Stimulated activated naive CD4-positive, alpha-beta T cell treated with Interleukin-2 at 50 U/mL for 16 hours (primary cell): ENCODE data around the gene PKD1.
"Not testable (repeated sequence)": the region's sequence is repeated elsewhere in the genome, so short reads cannot be mapped to it uniquely, and the experiment has no call there.

Experiments used
- DNase-seq: peaks from one replicate; lab custom pipeline; 2025; lab: John Stamatoyannopoulos, UW

PKD1 gene

DNA sequence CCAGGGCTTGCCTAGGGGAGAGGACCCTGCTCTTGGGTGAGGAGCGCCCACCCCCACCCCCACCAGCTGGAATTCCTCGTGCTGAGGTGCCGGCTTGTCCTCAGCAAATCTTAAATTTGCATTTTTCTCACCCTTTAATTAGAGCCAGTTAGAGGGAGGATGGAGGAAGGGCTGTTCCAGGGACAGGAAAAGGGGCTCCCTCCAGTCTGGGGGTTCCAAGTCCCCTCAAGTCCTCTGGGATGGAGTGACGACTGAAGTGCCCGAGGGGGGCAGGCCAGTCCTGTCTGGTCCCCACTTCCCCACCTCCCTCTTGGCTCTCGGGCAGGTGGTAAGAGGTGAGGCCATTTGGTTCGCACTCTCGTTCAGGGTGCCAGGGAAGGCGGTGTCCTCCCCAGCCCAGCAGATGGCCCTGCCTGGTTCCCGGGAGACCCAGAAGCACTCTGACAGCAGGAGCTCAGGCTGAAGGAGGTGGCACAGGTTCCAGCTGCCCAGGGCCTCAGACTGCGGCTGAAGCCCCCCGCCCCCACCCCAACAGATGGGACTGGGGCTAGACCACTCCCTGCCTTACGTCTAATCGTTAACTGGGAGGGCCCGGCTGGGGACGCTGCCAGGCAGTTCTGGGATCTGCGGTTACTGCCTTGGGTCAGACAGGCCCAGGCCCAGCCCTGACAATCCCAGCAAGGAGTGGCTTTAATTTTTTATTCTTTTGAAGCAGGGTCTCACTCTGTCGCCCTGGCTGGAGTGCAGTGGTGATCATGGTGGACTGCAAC, 14.9 kb upstream of the PKD1 start:
- no peak for DNase-seq

DNA sequence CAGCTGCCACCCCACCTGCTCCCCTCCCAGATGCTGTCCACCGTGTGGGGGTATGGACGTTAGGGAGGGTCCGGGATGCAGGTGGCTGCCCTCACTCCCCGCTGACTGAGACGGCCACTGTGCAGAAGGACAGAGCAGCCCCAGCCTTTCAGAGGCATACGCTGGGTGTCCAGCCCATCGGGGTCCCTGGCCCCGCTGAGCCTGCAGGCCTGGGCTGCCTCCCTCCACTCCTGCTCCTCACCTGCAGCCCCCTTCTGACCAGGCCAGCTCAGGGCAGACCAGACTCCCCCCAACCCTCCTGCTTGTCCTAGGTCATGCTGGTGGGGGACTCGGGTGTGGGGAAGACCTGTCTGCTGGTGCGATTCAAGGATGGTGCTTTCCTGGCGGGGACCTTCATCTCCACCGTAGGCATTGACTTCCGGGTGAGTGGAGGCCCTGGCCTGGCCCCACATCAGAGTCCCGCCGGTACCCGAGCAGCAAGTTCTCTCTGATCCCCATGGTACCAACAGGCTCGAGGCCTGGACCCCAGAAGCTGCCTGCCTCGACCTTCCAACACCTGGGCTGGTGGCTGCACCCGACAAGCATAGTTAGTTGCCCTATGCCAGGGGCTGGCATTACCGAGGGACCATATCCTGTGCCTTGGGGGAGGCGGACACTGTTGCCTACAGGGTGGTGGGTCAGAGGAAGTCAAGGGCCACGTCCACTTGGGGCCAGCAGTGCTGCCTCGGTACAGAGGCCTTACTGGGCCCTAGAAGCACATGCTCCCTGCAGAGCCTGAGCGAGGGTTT, 14.1 kb upstream of the PKD1 start:
- no peak for DNase-seq

DNA sequence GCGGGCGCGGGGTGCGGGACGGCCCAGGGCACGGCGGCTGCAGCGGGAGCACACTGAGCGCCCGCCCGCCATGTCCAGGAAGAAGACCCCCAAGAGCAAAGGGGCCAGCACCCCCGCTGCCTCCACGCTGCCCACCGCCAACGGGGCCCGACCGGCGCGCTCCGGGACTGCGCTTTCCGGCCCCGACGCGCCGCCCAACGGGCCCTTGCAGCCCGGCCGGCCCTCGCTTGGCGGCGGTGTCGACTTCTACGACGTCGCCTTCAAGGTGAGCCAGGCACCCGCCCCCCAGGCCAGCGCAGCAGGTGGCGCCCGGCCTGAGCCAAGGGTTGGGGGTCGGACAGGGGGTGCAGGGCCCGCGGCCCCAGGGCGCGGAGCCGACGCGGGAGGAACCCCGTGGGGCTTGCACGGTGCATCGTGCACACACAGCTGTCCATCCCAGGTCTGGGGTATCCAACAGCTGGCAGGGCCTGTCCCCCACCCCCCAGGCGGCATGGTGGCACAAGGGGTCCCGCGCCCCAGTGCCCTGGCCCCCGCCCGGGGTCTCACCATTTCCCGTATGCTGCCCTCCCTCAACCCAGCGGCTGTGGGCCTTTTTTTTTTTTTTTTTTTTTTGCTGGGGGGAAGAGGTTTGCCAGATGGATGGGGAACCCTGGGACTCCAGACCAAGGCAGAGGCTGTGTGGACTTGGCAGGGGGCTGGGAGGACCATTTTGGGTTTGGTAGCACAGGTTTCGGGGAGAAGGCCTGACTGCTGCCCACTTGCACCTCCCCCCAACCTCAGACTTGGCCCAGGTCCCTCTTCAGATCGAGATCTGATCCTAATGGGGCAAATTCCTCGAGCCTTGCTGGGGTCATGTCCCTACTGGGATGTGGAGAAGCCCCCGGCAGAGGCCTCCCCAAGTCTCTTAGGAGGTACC, 13.3 kb upstream of the PKD1 start:
- no peak for DNase-seq

DNA sequence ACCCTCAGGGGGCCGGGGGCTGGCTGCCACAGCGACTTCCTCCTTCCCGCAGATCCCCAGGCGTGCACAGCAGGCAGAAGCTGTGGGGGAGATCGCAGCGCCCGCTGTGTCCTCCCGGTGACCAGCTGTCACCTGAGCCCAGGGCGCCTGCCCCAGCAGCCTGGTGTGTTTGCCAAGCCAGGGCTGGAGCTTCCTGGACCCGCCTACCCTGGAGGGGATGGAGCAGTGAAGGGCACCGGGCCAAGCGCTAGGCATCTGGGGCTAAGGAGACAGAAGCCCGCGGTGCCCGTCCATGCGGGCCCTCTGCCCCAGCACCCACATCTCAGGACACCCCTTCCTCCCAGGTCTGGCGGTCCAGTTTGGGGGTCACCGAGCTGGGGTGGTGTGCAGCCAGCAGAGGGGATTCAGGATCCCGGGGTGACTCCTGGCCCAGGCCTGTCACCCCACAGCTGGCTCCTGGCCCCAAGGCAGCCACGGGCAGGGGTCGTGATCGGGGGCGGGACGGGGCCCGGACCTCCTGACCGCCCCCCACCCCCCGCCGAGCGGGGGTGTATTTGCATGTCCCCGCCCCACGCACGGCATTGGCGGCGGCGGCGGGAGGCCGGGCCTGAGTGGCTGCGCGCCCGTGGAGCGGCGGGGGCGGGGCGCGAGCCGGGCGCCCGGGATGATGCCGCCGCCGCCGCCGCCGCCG, 12.4 kb upstream of the PKD1 start, which contains the start of gene RAB26:
RAB26 (plus strand) TSS at position 645 of the 691 bp plus-strand sequence. CDS start 159 bp downstream, outside the sequence.
- peak; percentile 48 for DNase-seq

DNA sequence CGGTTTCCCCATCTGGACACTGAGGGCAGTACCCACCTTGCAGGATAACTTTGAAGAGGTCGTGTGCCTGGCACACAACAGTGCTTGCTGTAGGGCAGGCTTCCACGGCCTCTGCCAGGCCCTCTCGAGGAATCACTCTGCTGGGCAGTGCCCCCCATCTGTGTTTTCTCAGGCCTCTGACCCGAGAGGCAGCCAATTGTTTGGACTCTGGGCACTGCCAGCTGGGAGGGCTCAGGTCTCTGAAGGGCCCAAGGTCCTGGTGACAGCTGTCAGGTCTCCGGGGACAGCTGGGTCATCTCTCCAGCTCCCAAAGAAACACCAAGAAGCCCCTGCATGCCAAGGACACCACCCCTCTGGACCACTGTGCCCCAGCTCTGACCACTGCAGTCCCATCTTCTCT, 11.7 kb upstream of the PKD1 start:
- no peak for DNase-seq

DNA sequence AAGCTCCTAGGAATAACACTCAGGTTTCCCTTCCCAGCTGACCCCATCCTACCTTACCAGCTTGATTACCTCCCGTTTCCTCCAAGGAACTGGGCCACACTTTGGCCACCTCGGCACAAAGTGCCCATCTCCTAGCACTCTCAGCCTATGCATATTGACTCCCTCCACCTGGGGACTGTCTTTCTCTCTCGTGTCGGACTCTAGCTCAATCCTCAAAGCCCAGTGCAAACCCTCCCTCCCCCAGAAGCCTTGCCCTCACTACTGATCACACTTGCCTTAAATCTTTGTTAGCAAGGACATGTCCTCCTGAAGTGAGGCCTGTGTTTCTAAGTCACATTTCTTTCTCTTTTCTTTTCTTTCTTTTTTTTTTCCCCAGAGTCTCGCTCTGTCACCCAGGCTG, 10.1 kb upstream of the PKD1 start:
- DNase-seq, result no peak

DNA sequence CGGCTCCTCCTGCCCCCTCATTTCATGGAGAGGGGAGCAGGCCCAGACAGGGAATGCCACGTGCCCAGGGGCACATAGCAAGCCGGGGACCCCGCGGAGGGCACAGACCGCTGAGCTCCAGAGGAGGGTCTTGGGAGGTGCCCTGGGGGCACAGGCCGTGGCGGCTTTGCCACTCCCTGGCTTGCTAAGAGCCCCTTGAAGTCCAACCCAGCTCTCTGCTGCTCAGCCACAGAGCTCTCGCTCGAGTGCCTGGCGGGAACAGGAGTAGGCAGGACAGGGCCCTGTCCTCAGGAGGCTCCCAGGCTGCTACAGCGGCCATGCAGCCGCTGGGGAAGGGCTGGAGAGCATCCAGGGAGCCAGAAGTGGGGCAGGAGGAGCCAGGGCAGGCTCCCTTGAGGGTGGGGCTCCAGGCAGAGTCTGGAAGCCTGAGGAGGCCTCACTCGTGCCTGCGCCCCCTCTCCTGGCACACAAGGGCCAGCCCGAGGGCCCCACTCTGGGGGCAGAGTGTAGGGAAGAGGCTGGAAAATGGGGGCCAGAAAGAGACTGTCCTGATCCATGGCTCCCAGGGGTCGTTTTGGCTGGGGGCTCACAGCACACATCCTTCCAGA, 8.3 kb upstream of the PKD1 start:
- DNase-seq, result no peak

DNA sequence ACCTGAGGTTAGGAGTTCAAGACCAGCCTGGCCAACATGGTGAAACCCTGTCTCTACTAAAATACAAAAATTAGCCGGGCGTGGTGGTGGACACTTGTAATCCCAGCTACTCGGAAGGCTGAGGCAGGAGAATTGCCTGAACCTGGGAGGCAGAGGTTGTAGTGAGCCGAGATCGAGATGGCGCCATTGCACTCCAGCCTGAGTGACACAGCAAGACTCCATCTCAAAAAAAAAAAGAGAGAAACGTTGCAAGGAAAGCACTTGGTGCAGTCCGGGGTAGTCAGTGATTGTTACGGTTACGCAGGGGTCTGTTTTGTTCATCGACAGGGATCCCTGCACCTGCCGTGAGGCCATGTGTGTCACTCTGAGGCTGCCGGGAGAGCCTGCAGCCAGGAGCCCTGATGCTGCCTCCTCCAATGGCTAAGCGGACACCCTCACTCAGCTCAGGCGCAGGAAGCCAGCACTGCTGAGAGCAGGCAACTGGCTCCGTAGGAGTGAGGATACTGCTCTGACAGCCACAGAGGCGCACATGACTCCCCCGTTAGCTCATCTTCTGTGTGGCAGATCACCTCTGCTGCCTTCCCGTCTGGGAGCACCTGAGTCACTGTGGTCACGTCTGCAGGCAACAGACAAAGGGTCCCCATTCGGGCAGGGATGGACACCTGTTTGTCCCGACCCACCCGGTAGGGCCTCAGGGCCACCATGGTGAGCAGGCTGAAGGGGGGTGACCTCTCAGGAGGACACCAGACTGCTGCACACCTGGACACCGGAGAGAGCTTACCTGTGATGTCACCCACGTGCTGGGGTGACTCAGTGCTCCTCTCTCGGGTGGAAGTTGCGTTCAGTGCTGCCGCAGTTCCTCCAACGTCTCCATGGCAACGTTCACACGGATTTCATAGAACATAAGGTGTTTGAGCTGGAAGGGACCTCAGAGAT, 7.5 kb upstream of the PKD1 start:
- DNase-seq, result no peak

DNA sequence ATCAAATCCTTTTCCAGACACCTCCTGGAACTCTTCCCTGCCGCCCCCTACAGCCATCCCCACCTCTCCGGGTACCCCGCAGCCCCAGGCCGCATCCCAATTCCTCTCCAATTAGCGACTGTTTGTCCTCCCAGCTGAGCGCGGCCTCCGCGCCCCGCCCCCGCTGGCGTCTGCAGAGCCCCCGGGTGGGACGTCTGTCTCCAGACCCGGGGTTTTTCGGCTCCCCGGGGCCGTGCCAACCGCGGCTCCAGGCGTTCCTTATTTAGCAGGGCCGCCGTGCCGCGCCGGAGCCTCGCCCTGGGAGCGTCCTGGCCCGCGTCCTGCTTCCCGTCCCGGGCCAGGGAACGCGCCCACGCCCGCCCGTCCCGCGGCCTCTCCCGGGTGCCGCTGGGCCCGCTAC, 627 bp downstream of the PKD1 start:
- not testable (repeated sequence) for DNase-seq

DNA sequence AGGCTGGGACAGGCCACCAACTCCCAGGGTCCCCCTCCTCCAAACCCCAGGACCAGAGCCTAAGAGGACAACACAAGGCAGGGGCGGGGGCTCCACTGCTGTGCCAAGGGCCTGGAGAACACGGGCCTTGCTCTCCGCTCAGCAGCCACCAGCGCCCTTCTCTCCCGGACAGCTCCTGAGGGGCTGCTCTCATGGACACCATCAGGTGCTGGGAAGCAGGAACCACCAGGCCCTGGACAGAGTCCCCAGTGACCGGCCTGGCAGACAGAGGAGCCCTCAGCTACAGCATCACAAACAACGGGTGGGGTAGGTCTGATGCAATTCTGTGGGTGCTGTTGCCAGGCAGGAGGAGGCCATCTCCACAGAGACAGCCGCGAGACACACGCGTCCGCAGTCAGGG, 1.9 kb downstream of the PKD1 start:
- not testable (repeated sequence) for DNase-seq

DNA sequence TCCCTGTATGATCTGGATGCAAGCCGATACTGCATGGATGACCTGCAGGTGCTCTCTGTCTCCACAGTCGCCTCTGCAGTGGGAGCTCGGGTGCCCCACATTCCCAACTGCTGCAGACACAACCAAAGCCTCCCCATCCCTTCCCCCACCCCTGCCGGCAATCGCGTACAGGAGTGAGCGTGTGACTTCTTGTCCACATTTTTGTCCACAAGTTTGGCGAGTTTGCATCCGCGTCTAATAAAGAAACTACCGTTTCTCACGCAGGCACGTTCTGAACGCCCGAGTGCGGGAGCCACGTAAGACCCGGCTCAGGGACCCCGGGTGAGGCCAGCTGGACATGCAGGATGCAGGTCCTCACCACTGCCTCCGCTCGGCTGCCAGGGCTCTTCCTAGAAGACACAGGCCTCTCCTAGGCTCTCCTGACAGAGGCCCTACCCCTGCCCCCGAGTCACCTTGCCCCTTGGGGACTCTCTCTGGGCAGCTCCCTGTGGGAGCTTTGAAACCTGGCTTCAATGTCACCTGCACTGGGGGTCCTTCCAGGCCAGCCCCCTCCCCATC, 5.7 kb downstream of the PKD1 start:
- not testable (repeated sequence) for DNase-seq

DNA sequence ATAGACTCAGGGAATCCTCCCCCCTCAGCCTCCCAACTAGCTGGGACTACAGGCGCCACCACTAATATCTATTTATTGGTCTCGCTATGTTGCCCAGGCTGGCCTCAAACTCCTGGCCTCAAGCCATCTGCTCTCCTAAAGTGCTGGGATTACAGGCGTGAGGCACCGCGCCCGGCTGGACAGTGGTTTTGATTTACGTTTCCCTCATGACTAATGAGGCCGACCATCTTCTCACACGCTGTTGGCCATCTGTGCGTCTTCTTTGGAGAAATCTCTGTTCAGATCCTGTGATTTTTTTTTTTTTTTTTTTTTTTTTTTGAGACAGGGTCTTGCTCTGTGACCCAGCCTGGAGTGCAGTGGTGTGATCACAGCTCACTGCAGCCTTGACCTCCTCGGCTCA, 6.4 kb downstream of the PKD1 start:
- not testable (repeated sequence) for DNase-seq

DNA sequence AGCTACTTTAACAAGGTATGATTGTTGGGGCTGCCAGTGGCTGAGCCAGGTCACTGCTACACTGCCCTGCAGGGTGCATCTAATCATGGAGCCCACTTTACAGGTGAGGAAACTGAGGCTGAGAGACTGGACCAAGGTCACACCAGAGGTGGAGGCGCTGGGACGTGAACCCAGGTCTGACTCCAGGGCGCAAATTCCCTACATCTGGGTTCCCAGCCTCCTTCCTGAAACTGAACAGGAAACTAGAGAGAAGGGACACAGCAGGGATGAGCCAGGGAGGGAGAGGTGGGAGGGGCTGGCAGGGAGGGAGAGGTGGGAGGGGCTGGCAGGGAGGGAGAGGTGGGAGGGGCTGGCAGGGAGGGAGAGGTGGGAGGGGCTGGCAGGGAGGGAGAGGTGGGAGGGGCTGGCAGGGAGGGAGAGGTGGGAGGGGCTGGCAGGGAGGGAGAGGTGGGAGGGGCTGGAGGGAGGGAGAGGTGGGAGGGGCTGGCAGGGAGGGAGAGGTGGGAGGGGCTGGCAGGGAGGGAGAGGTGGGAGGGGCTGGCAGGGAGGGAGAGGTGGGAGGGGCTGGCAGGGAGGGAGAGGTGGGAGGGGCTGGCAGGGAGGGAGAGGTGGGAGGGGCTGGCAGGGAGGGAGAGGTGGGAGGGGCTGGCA, 7.9 kb downstream of the PKD1 start:
- DNase-seq, result not testable (repeated sequence)

DNA sequence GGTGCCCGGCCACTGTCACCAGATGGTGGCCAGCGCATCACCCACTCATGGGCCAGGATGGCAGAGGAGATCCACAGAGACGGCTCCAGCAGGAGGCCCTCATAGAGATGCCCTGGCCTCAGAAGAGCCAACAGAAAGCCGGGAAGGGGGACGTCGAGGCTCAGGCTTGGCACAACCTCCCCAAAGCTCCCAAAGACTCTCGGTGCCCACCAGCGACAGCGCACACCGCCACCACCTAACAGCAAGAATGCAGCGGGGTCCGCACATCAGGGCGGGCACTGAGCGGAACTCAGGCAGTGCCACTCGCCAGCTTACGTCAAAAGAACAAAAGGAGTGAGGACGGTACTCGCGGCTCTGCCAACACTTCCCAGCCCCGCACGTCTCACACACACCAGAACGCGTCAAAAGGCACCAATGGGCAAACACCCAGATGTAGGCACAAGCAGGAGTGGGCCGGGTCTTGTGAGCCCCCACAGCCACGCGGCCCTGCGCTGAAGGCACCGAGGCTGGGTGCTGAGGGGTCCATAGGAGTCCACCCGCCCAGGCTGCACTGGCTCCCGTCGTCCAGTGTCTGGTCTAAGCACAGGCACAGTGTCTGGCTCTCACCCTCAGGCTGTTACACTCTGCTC, 8.7 kb downstream of the PKD1 start:
- not testable (repeated sequence) for DNase-seq

DNA sequence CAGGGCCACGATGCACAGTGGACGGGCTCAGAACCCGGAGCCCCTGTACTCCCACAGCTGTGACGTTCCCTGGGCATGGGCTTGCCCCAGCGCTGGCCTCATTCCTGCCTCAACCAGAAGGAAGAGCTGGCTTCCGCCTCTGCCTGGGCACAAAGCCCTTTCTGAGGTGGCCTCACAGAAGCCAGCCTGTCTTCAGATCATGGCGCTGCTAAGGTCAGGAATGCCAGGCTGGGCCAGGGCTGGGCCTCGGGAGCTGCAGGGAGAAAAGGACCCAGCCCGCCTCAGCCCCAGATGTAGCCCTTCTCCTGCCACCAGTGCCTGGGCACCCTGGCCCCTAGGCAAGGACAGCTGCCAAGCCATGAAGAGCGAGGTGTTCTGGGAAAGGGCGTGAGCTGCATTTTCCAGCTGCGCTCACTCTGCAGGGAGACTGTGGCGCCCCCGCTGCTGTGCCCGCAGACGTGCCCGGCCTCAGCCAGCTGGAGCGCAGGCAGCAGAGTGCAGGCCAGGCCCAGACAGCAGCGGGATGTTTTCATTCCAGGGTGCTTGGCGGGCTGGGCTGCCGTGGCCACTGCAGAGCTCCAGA, 9.4 kb downstream of the PKD1 start:
- not testable (repeated sequence) for DNase-seq

DNA sequence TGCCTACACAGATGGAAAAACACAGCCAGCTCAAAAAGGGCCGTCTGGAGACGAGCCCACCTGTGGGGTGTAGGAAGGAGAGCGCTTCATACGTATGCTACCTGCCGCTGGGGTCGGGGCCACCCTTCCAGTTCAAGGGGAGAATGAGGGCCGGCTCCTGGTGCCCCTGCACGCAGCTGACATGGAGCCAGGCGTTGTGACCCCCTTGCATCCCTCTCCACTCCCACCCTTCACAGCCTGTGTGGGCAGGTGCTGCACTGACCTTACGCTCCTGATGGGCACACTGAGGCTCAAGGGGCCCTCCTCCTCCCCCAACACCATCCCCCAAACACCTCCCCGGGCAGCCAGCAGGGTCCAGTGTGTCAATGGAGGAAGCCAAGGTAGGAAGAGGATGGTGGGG, 10.1 kb downstream of the PKD1 start:
- DNase-seq, result not testable (repeated sequence)

DNA sequence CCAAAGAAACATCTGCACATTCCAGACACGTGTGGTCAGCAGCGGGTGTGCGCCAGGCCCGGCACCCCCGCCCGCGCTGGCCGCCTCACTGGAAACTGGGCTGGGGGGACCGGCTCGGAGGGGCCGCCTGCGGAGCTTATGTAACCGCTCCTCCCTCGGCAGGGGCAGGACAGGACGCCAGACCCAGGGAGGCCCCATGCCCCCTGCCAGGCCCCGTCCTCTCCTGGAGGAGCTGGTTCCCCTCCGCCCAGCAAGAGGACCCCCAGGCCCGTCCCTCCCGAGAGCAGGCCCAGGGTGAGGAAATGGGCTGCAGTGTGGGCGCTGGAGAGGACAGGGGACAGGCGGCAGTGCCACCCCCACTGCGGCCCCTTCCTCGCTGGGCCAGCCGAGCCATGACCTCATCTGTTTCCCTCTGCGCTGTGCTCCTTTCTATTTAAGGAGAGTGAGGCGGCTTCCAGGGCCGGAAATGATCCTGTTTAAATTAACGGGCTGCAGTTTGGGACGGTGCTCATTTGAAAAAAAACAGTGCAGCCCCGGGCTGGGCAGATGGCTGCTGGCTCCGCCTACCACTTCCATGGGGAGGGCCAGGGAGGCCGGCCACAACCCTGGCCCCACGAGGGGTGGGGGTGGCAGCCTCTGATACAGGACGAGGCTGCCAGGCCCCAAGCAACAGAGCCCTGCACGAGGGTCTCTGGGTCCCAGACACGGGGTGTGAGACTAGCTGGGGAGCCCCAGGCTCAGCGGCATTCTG, 10.8 kb downstream of the PKD1 start:
- DNase-seq, result not testable (repeated sequence)

DNA sequence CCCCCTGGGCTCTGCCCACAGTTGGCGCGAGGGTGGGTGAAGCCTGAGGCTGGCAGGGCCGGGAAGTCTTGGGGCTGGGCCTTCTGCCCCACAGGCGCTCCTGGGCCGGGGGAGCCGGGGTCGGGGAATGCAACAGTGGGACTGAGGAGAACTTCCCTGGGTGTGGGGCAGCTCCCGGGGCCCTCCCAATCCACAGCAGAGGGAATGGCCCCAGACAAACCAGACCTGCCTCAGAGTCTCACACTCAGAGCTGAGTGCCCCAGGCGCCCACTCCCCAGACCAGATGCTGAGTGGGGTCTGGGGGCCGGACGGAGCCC, 11.4 kb downstream of the PKD1 start:
- DNase-seq, result not testable (repeated sequence)
